ENCODE measurements around the gene GNPDA1.

DNA sequence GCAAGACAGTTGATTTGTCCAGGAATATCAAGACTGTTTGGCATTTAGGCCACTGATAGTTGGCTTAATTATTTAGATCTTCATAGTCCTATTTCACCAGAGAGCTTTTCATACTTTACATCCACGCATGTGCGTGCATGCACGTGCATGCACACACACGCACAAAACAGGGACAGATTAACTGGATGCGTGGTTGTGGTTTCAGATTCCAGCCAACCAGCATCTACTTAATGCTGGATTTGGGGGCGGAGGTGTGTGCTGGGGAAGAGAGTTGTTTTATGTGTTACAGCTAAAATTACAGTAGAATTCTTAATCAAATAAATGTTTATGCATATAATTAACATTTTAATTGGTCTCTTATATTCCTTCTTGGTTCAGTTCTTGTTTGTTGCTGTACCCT is 36.7 kb downstream of the GNPDA1 start:
- TF ChIP-seq CTCF (IDR thresholded peaks at IDR 0.05) (no peak), EZH2 (IDR thresholded peaks at IDR 0.05) (no peak)
